Measurements from ENCODE around the gene ERG. TPM values are rescaled to one million over a fixed set of nuclear protein-coding genes. Genes with fewer than 3 reads are reported as not detected.

Gene ERG
- total RNA-seq, 3 donors from 2014 or later, result 12.2 to 21.0 (median 14.0) TPM

DNA sequence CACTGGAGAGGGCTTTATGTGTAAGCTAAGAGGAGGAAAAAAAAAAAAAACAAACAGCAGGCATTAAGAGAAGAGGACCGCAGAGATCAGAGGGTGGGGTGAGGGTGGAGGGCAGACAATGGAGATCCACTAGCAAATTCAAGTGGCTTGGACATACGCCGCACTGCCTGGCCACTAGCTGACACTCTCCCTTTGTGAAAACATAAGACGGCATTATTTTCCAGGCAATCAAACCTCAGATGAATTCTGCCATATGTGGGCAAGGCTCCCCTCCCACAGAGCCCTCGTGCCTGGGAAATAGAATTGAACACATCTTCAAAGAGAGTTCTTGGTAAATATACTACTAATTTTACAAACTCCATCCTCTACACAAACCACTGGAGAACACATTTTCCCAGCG lies 53.6 kb downstream of the ERG start:
- H3K36me3 ChIP-seq, result no peaks in the 10 kb centered on the region
- H3K4me3 ChIP-seq, result no peak overlapping the region
- no peaks in the 10 kb centered on the region for H3K9me3 ChIP-seq
- no peak for DNase-seq (ENCODE audit: low spot score in 2 of 2)
- H3K4me1 ChIP-seq, result no peaks in the 10 kb centered on the region
- no peaks in the 10 kb centered on the region for H3K27me3 ChIP-seq
- intact Hi-C loops (cut with DNase I; ENCODE audit: low total_unique reads), result no loop called here
- TF ChIP-seq, protein P1, sequence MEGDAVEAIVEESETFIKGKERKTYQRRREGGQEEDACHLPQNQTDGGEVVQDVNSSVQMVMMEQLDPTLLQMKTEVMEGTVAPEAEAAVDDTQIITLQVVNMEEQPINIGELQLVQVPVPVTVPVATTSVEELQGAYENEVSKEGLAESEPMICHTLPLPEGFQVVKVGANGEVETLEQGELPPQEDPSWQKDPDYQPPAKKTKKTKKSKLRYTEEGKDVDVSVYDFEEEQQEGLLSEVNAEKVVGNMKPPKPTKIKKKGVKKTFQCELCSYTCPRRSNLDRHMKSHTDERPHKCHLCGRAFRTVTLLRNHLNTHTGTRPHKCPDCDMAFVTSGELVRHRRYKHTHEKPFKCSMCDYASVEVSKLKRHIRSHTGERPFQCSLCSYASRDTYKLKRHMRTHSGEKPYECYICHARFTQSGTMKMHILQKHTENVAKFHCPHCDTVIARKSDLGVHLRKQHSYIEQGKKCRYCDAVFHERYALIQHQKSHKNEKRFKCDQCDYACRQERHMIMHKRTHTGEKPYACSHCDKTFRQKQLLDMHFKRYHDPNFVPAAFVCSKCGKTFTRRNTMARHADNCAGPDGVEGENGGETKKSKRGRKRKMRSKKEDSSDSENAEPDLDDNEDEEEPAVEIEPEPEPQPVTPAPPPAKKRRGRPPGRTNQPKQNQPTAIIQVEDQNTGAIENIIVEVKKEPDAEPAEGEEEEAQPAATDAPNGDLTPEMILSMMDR (IDR thresholded peaks at IDR 0.05), result no peak
- TF ChIP-seq POLR2AphosphoS5 (IDR thresholded peaks at IDR 0.05), result no peak
- TF ChIP-seq POLR2A (IDR thresholded peaks at IDR 0.05), result no peak
- H3K27ac ChIP-seq, result no peak overlapping the region

DNA sequence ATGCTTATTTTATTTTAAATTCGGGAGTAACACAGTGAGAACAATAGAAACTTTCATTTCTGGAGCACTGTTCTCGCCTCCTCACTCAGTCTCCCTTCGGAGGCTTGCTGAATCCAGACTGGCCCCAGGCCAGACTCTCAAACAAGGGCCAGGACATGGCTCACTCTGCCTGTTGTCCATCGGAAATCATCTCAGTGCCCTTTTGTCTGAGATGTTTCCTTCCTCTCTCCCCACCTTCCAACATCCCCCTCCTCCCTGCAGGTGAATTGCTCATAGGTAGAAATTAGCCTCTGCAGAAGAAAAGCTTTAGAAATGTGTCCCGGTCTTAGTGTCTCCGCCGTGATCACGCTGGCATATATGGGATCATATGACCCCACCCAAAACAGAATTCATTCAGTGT lies 55.2 kb downstream of the ERG start:
- no peaks in the 10 kb centered on the region for H3K4me1 ChIP-seq
- no peaks in the 10 kb centered on the region for H3K27me3 ChIP-seq
- no peaks in the 10 kb centered on the region for H3K36me3 ChIP-seq
- no peak overlapping the region for H3K4me3 ChIP-seq
- no peak for DNase-seq (ENCODE audit: low spot score in 2 of 2)
- no peaks in the 10 kb centered on the region for H3K9me3 ChIP-seq
- no peak for TF ChIP-seq POLR2A (IDR thresholded peaks at IDR 0.05)
- TF ChIP-seq POLR2AphosphoS5 (IDR thresholded peaks at IDR 0.05), result no peak
- TF ChIP-seq, protein P1 (IDR thresholded peaks at IDR 0.05), result no peak
- no peak overlapping the region for H3K27ac ChIP-seq
- intact Hi-C loops (cut with DNase I; ENCODE audit: low total_unique reads), result no loop called here

DNA sequence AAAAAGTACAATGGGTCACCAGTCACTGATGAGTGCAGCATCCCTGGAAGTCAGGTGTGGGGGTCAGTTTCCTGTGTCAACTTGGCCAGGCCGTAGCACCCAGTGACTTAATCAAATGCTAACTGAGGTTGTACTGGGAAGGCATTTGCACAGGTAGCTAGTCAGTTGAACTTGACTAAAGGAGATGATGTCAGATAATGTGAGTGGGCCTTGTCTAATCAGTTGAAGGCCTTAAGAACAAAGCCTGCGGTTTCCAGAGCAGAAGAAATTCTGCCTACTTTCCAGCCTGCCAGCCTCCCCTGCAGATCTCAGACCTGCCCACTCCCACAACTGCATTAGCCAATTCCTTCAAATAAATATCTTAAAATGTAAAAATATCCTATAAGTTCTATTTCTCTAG lies 57.1 kb downstream of the ERG start:
- no peaks in the 10 kb centered on the region for H3K36me3 ChIP-seq
- DNase-seq (ENCODE audit: low spot score in 2 of 2), result no peak
- no peaks in the 10 kb centered on the region for H3K27me3 ChIP-seq
- H3K4me3 ChIP-seq, result no peak overlapping the region
- intact Hi-C loops (cut with DNase I; ENCODE audit: low total_unique reads), result no loop called here
- H3K4me1 ChIP-seq, result no peaks in the 10 kb centered on the region
- H3K9me3 ChIP-seq, result no peaks in the 10 kb centered on the region
- TF ChIP-seq POLR2A (IDR thresholded peaks at IDR 0.05) (no peak), POLR2AphosphoS5 (IDR thresholded peaks at IDR 0.05) (no peak)
- TF ChIP-seq, protein P1 (IDR thresholded peaks at IDR 0.05), result no peak
- H3K27ac ChIP-seq, result no peak overlapping the region

DNA sequence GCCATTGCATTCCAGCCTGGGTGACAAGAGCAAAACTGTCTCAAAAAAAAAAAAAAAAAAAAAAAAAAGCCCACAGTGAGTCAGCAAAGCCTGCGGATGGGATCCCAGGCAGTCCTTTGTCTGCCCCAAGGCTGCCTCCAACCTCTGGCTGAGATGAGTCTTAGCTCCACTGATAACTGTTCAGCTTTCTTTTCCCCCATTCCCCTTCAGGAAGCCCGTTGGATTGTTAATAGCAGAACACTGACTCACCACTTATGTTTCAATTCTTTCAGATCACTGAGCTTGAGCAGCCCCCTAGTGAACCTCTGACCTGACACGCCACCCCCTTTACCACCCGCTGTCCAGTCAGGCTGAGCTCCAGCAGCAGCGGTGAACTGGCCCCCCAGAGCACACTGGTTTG lies 57.5 kb downstream of the ERG start:
- no peak for DNase-seq (ENCODE audit: low spot score in 2 of 2)
- Histone ChIP-seq H3K27ac (no peak overlapping the region), H3K4me1 (no peaks in the 10 kb centered on the region), H3K27me3 (no peaks in the 10 kb centered on the region), H3K4me3 (no peak overlapping the region), H3K9me3 (no peaks in the 10 kb centered on the region), H3K36me3 (no peaks in the 10 kb centered on the region)
- intact Hi-C loops (cut with DNase I; ENCODE audit: low total_unique reads), result no loop called here
- TF ChIP-seq POLR2A (IDR thresholded peaks at IDR 0.05) (no peak), POLR2AphosphoS5 (IDR thresholded peaks at IDR 0.05) (no peak)
- TF ChIP-seq, protein P1 (IDR thresholded peaks at IDR 0.05), result no peak

DNA sequence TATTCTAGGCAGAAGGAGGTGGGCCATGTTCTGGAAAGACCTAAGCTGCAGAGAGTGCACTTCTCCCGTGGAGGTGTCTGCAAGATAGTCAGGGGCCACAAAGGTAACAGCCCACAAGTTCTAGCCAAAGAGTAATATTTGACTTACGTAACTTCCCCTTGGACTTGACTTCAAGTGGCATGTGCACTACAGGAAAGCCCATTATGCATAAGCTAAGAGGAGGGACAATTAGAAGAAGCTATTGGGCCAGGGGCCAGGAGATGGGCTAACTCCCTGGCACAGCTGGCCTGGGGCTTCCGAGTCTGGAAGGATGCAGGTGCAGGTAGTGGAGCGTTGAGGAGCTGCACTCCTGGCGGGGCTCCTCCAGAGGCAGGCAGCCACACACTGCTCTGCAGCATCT lies 58.3 kb downstream of the ERG start:
- Histone ChIP-seq H3K4me3 (no peak overlapping the region), H3K36me3 (no peaks in the 10 kb centered on the region), H3K27ac (no peak overlapping the region), H3K4me1 (no peaks in the 10 kb centered on the region), H3K27me3 (no peaks in the 10 kb centered on the region), H3K9me3 (no peaks in the 10 kb centered on the region)
- intact Hi-C loops (cut with DNase I; ENCODE audit: low total_unique reads), result no loop called here
- DNase-seq (ENCODE audit: low spot score in 2 of 2), result no peak
- TF ChIP-seq POLR2A (IDR thresholded peaks at IDR 0.05) (no peak), POLR2AphosphoS5 (IDR thresholded peaks at IDR 0.05) (no peak)
- TF ChIP-seq, protein P1 (IDR thresholded peaks at IDR 0.05), result no peak
